IPS DF 6.9 (cell line): ENCODE measurements around the gene IFNLR1.

Source experiments
- DNase-seq: peaks from one replicate; pipeline ENCODE4 v3.0.0-alpha.2; 2013; ENCODE audit warnings: low read depth, low spot score
- H3K27ac ChIP-seq: one replicate; pipeline ENCODE4 v1.5.1; 2013; ENCODE audit warnings: low read length, control low read depth
- H3K27me3 ChIP-seq: 2 replicates; pipeline ENCODE4 v1.6.1; 2013; ENCODE audit warnings: mild to moderate bottlenecking, low read length; ENCODE audit not compliant: control insufficient read depth, insufficient read depth
- H3K36me3 ChIP-seq: 2 replicates; pipeline ENCODE4 v1.6.1; 2013; ENCODE audit warnings: low read length; ENCODE audit not compliant: control insufficient read depth, insufficient read depth
- H3K4me1 ChIP-seq: 2 replicates; pipeline ENCODE4 v1.6.1; 2013; ENCODE audit warnings: low read length; ENCODE audit not compliant: control insufficient read depth, insufficient read depth
- H3K4me3 ChIP-seq: 2 replicates; pipeline ENCODE4 v1.5.1; 2013; ENCODE audit warnings: mild to moderate bottlenecking, low read length
- H3K9me3 ChIP-seq: 2 replicates; pipeline ENCODE4 v1.6.1; 2013; ENCODE audit warnings: low read length, inconsistent platforms; ENCODE audit not compliant: control insufficient read depth, insufficient read depth
- WGBS: extraction: QIAGEN DNeasy Blood & Tissue Kit; methylation state at CpG from one replicate; pipeline ENCODE4 v1.1.7; 2013; ENCODE audit warnings: mixed read lengths, missing lambda C conversion rate; ENCODE audit not compliant: insufficient read length, insufficient coverage; 5-methylcytosine and 5-hydroxymethylcytosine counted together

The IFNLR1 gene

DNA sequence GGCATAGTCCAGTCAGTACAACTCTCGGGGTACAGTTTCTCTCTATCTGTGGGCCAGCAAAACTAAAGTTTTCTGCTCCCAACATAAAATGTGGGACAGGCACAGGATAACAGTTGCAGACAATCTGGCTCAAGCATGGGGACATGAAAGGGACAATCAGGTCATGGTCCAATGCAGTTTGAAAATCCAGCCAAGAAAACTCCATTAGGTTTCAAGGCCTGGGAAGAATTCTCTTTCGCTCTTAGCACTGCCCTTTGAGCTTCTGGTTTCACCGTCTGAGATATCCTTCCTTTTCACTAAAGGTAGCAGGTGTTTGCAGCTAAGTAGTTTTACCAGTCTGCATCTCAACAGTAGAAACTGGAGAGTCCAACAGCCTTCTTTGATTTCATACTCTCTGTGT, 23.1 kb downstream of the IFNLR1 start:
- WGBS, result no CpG with 5 or more reads among the region's 3 CpGs
- Histone ChIP-seq H3K4me1 (no peaks in the 10 kb centered on the region), H3K27me3 (no peaks in the 10 kb centered on the region), H3K27ac (no peak overlapping the region), H3K36me3 (peaks cover 4% of the 10 kb centered on the region; the same call in 1 of the 2 replicates), H3K9me3 (no peaks in the 10 kb centered on the region), H3K4me3 (no peak overlapping the region)
- no peak for DNase-seq

DNA sequence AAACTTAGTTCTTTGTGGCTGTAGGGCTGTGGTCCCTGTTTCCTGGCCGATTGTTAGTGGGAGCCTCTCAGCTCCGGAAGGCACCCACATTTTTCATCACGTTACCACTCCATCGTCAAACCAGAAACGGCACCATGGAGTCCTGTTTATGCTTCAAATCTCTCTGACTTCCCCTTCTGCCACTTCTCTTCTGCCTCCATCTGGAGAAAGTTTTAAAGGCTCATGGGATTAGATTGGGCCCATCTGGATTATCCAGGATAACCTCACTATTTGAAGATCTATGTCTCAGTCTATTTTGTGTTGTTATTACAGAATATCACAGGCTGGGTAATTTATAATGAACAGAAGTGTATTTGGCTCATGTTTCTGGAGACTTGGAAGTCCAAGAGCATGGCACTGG, 24.9 kb downstream of the IFNLR1 start:
- no peak overlapping the region for H3K27ac ChIP-seq

DNA sequence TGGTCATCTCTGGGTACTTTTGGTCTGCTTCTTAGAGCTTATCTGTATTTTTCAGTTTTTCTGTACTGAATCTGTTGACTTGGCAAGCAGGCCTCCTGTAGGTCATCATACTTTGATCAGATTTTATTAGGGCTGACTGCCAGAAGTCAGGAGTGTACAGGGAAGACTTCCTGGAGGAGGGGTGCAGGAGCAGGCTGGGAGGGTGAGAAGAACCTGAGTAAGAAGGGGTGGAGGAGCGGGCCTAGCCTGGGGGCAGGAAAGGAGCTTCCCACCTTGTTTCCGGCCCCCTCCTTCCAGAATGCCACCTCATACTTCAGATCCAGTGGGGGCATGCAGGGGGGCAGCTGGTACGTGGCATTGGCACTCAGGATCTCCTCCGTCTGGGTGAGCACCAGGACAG, 25.8 kb downstream of the IFNLR1 start:
- no CpG with 5 or more reads among the region's 4 CpGs for WGBS
- H3K9me3 ChIP-seq, result no peaks in the 10 kb centered on the region
- no peaks in the 10 kb centered on the region for H3K27me3 ChIP-seq
- no peak overlapping the region for H3K4me3 ChIP-seq
- no peaks in the 10 kb centered on the region for H3K4me1 ChIP-seq
- H3K27ac ChIP-seq, result no peak overlapping the region
- no peak for DNase-seq
- peaks cover 10% of the 10 kb centered on the region for H3K36me3 ChIP-seq

More for the DNA sequence above, 24.9 kb downstream of the IFNLR1 start:
- Histone ChIP-seq H3K36me3 (peaks cover 10% of the 10 kb centered on the region), H3K27me3 (no peaks in the 10 kb centered on the region), H3K9me3 (no peaks in the 10 kb centered on the region), H3K4me3 (no peak overlapping the region), H3K4me1 (no peaks in the 10 kb centered on the region)
- DNase-seq, result no peak
- no CpG with 5 or more reads among the region's 5 CpGs for WGBS

DNA sequence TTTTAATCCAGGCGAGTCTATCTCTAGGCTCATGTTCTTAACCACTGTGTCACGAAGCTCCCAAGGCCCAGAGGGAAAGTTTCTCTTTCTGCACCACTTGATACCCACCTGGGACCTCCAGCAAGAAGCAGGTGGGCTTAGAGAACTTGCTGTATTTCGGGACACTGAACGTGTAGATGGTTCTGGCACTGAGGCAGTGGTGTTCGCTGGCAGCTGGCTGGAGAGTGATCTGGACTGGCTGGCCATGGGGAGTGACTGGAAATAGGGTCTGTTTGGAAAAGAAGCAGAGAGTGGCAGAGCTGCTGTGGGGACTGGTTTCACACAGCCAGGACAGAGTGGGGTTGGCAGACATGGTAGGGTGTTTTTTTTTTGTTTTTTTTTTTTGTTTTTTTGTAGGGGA, 27.7 kb downstream of the IFNLR1 start:
- no peaks in the 10 kb centered on the region for H3K27me3 ChIP-seq
- no peak overlapping the region for H3K4me3 ChIP-seq
- DNase-seq, result no peak
- no peaks in the 10 kb centered on the region for H3K9me3 ChIP-seq
- no CpG with 5 or more reads among the region's 5 CpGs for WGBS
- H3K4me1 ChIP-seq, result peaks cover 3% of the 10 kb centered on the region; the same call in 1 of the 2 replicates
- H3K36me3 ChIP-seq, result peaks cover 13% of the 10 kb centered on the region
- H3K27ac ChIP-seq, result no peak overlapping the region

DNA sequence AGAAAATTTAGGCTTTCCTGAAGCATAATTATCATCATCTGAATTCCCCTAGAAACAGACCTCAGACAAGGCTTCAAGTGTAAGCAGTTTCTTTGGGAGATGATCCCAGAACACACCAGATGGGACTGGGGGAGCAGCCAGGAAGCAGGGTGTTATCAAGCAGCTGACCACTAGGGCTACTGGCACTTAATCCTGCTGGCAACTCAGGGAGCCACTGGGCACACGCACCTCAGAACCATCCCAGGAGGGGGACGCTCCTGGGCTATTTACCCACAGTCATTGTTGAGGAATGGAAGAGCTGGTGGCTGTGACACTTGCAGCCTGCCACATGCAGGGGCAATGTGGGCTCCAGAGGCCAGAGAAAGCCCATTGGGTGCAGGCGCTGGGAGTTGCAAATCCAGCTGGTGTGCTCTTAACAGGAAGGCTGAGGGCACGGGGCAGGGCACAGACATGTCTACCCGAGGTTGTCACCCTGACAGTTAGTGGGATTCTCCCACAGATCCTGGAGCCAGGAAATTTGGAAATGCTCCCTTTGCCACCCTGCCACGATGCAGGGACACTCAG, 29.1 kb downstream of the IFNLR1 start:
- Histone ChIP-seq H3K9me3 (no peaks in the 10 kb centered on the region), H3K4me3 (no peak overlapping the region), H3K4me1 (peaks cover 3% of the 10 kb centered on the region; the same call in 1 of the 2 replicates), H3K27ac (no peak overlapping the region), H3K36me3 (peaks cover 13% of the 10 kb centered on the region), H3K27me3 (no peaks in the 10 kb centered on the region)
- no peak for DNase-seq
- WGBS, result no CpG with 5 or more reads among the region's 6 CpGs

DNA sequence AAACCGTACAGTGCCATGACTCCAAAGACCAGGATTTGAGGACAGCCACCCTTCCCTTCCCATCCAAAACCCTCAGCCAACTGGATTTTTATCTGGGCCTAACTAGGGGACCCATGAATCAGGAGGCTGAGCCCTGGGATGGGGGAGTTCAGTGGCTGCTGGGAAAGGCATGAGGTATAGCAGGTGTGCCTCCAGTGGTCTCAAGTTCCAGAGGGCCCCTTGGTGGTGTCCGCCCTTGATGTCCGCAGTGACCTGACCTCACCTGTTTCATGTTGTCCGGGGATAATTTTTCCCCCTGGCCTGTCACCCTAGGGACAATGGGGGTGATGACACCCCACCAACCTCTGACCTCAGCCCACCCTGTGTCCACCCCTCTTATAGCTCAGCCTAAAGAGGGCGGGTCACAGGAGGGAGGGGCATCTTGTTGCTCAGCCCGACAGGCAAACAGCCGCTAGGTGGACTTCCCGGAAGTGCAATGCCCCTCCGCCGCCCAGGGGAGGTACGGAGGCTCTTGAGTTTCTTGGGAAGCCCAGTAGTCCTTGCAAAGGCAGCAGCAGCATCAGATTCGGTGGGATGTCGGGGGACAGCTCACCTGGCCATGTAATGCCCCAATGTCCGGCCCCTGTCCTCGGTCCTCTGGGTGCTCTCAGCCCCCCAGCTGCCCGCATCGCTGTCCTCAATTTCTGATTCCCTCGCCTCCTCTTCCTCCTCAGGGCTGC, 30.4 kb downstream of the IFNLR1 start:
- Histone ChIP-seq H3K27me3 (no peaks in the 10 kb centered on the region), H3K9me3 (no peaks in the 10 kb centered on the region), H3K27ac (no peak overlapping the region), H3K4me1 (peaks cover 6% of the 10 kb centered on the region; the same call in 1 of the 2 replicates), H3K4me3 (no peak overlapping the region), H3K36me3 (peaks cover 13% of the 10 kb centered on the region)
- WGBS, result no CpG with 5 or more reads among the region's 18 CpGs
- DNase-seq, result no peak

DNA sequence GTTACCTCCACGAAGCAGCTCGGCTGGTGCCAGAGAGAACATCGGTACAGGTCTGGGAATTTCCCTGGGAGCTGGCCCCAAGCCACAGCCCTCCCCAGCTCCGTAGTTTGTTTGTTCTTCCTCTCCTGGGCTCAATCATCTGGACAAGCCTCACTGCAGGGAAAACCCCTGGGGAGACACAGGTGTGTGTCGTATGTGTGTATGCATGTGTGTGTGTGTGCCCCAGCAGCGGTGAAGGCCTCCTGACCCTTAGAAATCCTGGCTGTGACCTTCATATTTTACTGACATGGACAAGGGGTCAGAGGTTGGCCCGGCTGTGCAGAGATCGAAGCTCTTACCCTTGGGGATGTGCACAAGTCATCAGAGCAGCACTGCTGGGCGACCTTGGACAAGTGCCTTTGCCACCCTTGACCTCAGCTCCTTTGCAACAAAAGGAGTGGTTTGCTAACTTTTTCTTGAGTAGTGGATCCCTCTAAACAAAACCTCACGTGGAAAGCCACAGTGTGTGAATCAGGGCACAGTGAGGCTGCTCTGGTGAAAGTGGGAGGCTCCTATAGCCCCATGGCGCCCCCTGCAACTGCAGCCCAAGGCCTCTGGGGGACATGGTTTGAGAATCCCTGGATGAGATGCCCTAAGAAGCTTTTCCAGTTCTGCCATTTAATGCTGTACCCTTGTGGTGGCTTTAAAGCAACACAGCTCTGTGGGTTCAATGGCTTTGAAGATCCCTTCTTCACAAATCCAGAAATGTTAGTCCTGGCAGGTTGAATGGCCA, 31.9 kb downstream of the IFNLR1 start:
- Histone ChIP-seq H3K4me1 (peaks cover 6% of the 10 kb centered on the region; the same call in 1 of the 2 replicates), H3K27ac (no peak overlapping the region), H3K9me3 (no peaks in the 10 kb centered on the region), H3K36me3 (peaks cover 13% of the 10 kb centered on the region), H3K4me3 (no peak overlapping the region), H3K27me3 (no peaks in the 10 kb centered on the region)
- no CpG with 5 or more reads among the region's 11 CpGs for WGBS
- DNase-seq, result no peak

DNA sequence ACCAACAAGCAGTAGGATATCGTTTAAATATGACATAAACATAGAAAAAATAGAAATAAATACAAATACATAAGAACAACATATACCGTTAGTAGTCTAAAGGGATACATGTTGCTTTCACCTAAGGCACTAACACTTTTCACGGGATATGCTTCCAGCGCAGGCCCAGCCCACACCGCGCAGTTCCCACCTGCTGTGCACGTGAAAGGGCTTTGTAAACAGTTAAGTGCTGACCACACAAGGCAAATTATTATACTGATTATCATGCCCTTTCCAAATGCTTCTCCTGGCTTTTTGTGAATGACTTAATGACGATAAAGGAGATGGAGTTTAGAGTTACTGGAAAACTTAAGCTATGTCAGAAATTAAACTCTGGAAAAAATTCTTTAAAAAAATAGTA, 32.9 kb downstream of the IFNLR1 start:
- H3K9me3 ChIP-seq, result no peaks in the 10 kb centered on the region
- no peak for DNase-seq
- no peaks in the 10 kb centered on the region for H3K27me3 ChIP-seq
- WGBS, result no CpG with 5 or more reads among the region's 8 CpGs
- no peak overlapping the region for H3K4me3 ChIP-seq
- H3K27ac ChIP-seq, result no peak overlapping the region
- H3K36me3 ChIP-seq, result peaks cover 11% of the 10 kb centered on the region
- peaks cover 8% of the 10 kb centered on the region; the same call in 1 of the 2 replicates for H3K4me1 ChIP-seq

DNA sequence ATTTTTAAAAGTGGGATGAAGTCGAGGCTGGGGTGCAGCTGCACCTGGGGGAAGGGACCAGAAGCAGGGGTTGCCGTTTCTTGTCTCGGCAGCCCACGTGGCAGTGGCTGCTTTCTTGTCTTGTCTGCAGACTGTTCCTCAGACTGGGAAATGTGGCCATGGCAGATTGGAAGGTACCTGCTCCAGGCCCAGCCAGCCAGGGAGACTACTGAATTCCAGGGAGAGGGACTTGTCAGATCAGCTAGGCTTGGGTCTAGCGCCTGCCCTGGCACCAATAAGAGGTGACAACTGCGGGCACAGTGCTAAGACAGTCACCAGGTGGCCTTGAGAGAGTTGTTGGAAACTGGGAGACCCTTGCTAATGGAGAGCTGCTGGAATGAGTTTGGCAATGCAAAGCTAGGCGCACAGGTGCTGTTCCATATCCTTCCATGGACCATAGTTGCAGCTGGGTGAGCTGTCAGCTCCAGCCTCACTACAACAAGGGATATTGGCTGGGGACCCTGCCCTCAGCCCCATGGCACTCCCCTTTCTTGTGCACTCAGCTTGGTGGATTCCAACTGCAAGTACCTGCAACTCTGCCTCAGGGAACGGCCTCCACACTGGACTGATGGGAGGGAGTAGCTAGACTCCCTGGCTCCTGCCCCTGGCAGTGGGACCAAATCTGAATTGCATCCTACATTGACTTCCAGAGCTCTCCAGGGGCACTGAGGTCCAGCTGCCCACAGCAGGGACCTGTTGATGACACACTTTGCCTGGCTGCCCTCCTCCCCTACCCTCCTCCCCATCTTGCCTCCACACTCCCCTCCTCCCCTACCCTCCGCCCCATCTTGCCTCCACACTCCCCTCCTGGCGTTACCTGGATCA, 34.2 kb downstream of the IFNLR1 start:
- DNase-seq, result no peak
- Histone ChIP-seq H3K27me3 (no peaks in the 10 kb centered on the region), H3K36me3 (peaks cover 7% of the 10 kb centered on the region), H3K4me3 (no peak overlapping the region), H3K27ac (no peak overlapping the region), H3K9me3 (no peaks in the 10 kb centered on the region), H3K4me1 (peaks cover 8% of the 10 kb centered on the region; the same call in 1 of the 2 replicates)
- WGBS, result no CpG with 5 or more reads among the region's 10 CpGs

DNA sequence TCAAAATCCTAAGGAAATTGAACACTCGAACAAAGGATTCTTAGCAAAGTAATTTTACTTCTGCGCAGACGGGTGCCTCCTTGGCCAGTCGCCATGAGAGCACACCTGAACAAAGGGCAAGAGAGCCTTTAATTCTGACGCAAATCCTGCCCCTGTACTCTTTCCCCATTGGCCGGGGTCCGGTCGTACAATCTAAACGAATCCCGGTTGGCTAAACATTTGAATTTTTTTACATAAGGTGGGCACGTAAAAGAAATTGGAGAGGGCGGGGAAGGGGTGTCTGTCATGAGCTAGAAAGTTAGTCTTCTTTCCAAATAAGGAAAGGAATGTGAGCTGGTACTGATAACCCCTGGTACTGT, 35.9 kb downstream of the IFNLR1 start:
- Histone ChIP-seq H3K4me1 (peaks cover 8% of the 10 kb centered on the region; the same call in 1 of the 2 replicates), H3K27me3 (no peaks in the 10 kb centered on the region), H3K27ac (no peak overlapping the region), H3K9me3 (no peaks in the 10 kb centered on the region), H3K4me3 (peak overlapping the region; percentile 3; the same call in 1 of the 2 replicates), H3K36me3 (peaks cover 3% of the 10 kb centered on the region; the same call in 1 of the 2 replicates)
- no CpG with 5 or more reads among the region's 12 CpGs for WGBS
- DNase-seq, result peak; percentile 87
